K562 (cell line): ENCODE measurements around the gene RNF145. TPM values are rescaled to one million over a fixed set of nuclear protein-coding genes. Genes with fewer than 3 reads are reported as not detected.

ENCODE experiments used
- ATAC-seq: fragments of 200-7000 bp; cut with Tn5 transposase; 3 replicates; pipeline ENCODE4 v1.9.1; 2020; ENCODE audit warnings: moderate library complexity
- BruUV-seq: library from RNA; stranded (reverse); fragments of 400-500 nt; replicated peaks from 2 replicates; lab custom pipeline; 2021; lab: Mats Ljungman, UMichigan
- CTCF ChIA-PET: fragments of 300-600 bp; formaldehyde crosslinking; extraction: SDS; loops from one replicate; lab custom pipeline; 2021; ENCODE audit warnings: low intra/inter-chr PET ratio; lab: Yijun Ruan, JAX
- POLR2A ChIA-PET: fragments of 300-600, 350-650 bp; sonication (Branson Sonifier 250); formaldehyde crosslinking; extraction: SDS; loops from one replicate; lab custom pipeline; 2021; ENCODE audit warnings: antibody characterized with exemption, inconsistent platforms; lab: Yijun Ruan, JAX
- DNase-seq, 4 experiments: peaks; one replicate each; pipeline versions ENCODE4 v3.0.0 to v3.0.0-alpha.2; 2011 to 2018; ENCODE audit warnings: low spot score in 3 of 4, mixed read lengths in 3 of 4; ENCODE audit errors: extremely low read depth in 1 of 4
- FAIRE-seq: peaks from 2 replicates; lab custom pipeline; 2011; peaks lifted over from hg19 to GRCh38; lab: Jason Lieb, UNC
- H2AFZ ChIP-seq: 2 replicates; pipeline ENCODE4 v1.6.0; 2011; ENCODE audit warnings: low read depth, low read length, control low read depth, inconsistent platforms
- H3K27ac ChIP-seq: fragments of 200-600 bp; 3 replicates; pipeline ENCODE4 v1.8.0; 2011; ENCODE audit warnings: low read depth, mild to moderate bottlenecking, control low read depth, inconsistent platforms, low read length, moderate library complexity, mixed read lengths; ENCODE audit errors: extremely low read depth
- H3K27me3 ChIP-seq, 2 experiments: fragments of 300-600 bp in 1 of 2; 2 replicates in 1 of 2; 3 replicates in 1 of 2; pipeline versions ENCODE4 v1.6.0 to v1.8.0; 2011; ENCODE audit warnings: inconsistent platforms in 2 of 2, low read length in 2 of 2, mild to moderate bottlenecking in 1 of 2, mixed read lengths in 1 of 2, moderate library complexity in 1 of 2; ENCODE audit not compliant: control insufficient read depth in 2 of 2, insufficient read depth in 2 of 2
- H3K36me3 ChIP-seq: fragments of 300-600 bp; 3 replicates; pipeline ENCODE4 v1.8.0; 2011; ENCODE audit warnings: mild to moderate bottlenecking, low read length, inconsistent platforms; ENCODE audit not compliant: control insufficient read depth, insufficient read depth
- H3K4me1 ChIP-seq, 2 experiments: fragments of 200-600 bp in 1 of 2; replicated peaks in 1 of 2; 2 replicates in 1 of 2; 3 replicates in 1 of 2; pipeline versions ENCODE4 v1.5.1 to v1.8.0; 2011; ENCODE audit warnings: inconsistent platforms in 2 of 2, low read length in 2 of 2, mild to moderate bottlenecking in 1 of 2, mixed read lengths in 1 of 2, moderate library complexity in 1 of 2; ENCODE audit not compliant: control insufficient read depth in 2 of 2, insufficient read depth in 2 of 2
- H3K4me2 ChIP-seq: 2 replicates; pipeline ENCODE4 v1.6.1; 2011; ENCODE audit warnings: low read length, control low read depth, inconsistent platforms, mixed read lengths; ENCODE audit not compliant: insufficient read depth
- H3K4me3 ChIP-seq: fragments of 200-600 bp; sonication (generic), shearing (Covaris generic); 2 replicates; pipeline ENCODE4 v1.5.1; 2016; ENCODE audit warnings: control low read depth, inconsistent platforms
- H3K79me2 ChIP-seq: fragments of 200-600 bp; 3 replicates; pipeline ENCODE4 v1.8.0; 2011; ENCODE audit warnings: low read length, inconsistent platforms; ENCODE audit not compliant: control insufficient read depth, insufficient read depth
- H3K9ac ChIP-seq, 2 experiments: 2 replicates each; pipeline versions ENCODE4 v1.6.0 to v1.6.1; 2011; ENCODE audit warnings: low read depth in 2 of 2, low read length in 2 of 2, control low read depth in 1 of 2, inconsistent platforms in 1 of 2, mild to moderate bottlenecking in 1 of 2, mixed read lengths in 1 of 2; ENCODE audit not compliant: insufficient read depth in 1 of 2
- H3K9me1 ChIP-seq: one replicate; pipeline ENCODE4 v1.6.0; 2011; ENCODE audit warnings: inconsistent platforms, mild to moderate bottlenecking, low read length, moderate library complexity; ENCODE audit not compliant: control insufficient read depth, insufficient read depth
- H3K9me3 ChIP-seq: replicated peaks from 2 replicates; pipeline ENCODE4 v1.5.1; 2011; ENCODE audit warnings: low read depth, low read length, inconsistent platforms; ENCODE audit not compliant: control insufficient read depth, insufficient read depth
- H4K20me1 ChIP-seq: replicated peaks from 2 replicates; pipeline ENCODE4 v1.6.1; 2011; ENCODE audit warnings: low read length, inconsistent platforms, mixed read lengths; ENCODE audit not compliant: control insufficient read depth, insufficient read depth
- ATF1 ChIP-seq, 2 experiments: fragments of 450-650 bp in 1 of 2; IDR thresholded peaks; 2 replicates each; pipeline ENCODE4 v1.6.1; 2016; ENCODE audit warnings: missing compliant biosample characterization in 1 of 2, missing genetic modification characterization in 1 of 2
- CEBPB ChIP-seq: fragments of 450-650 bp; IDR thresholded peaks from 2 replicates; pipeline ENCODE4 v1.6.1; 2016; ENCODE audit warnings: missing genetic modification characterization, missing compliant biosample characterization
- CEBPG ChIP-seq, 3 experiments: fragments of 200-800 bp in 1 of 3; sonication (Bioruptor generic) in 1 of 3; sonication (generic) in 1 of 3; formaldehyde crosslinking in 1 of 3; IDR thresholded peaks in 2 of 3; conservative IDR thresholded peaks in 1 of 3; 2 replicates each; pipeline versions ENCODE4 v1.6.1 to v1.8.0; 2016 to 2022; ENCODE audit warnings: missing compliant biosample characterization in 2 of 3, missing genetic modification characterization in 2 of 3, mild to moderate bottlenecking in 1 of 3, missing genetic modification reagents in 1 of 3
- MBD2 ChIP-seq: sonication (generic); IDR thresholded peaks from 2 replicates; pipeline ENCODE4 v1.6.1; 2016; ENCODE audit warnings: low read depth, borderline replicate concordance
- PHF20 ChIP-seq: fragments of 450-650 bp; IDR thresholded peaks from 2 replicates; pipeline ENCODE4 v1.6.1; 2018; ENCODE audit not compliant: partially characterized antibody
- SMAD4 ChIP-seq: fragments of 250-450 bp; sonication (Bioruptor Pico); conservative IDR thresholded peaks from 2 replicates; pipeline ENCODE4 v1.8.0; 2021; ENCODE audit warnings: inconsistent platforms, mild to moderate bottlenecking, moderate library complexity
- TBL1XR1 ChIP-seq, 2 experiments: IDR thresholded peaks; 2 replicates each; pipeline ENCODE4 v1.6.1; 2012; ENCODE audit warnings: improper control_type of control experiment in 2 of 2, low read length in 2 of 2, mild to moderate bottlenecking in 1 of 2
- TEAD4 ChIP-seq, 2 experiments: sonication (generic) in 1 of 2; formaldehyde crosslinking in 1 of 2; IDR thresholded peaks; 2 replicates each; pipeline versions ENCODE4 v1.6.1 to v1.8.0; 2012 to 2022; ENCODE audit warnings: borderline replicate concordance in 1 of 2, inconsistent platforms in 1 of 2, low read length in 1 of 2, mild to moderate bottlenecking in 1 of 2, missing genetic modification reagents in 1 of 2
- ZKSCAN3 ChIP-seq: fragments of 250-450 bp; sonication (Bioruptor Pico); IDR thresholded peaks from 2 replicates; pipeline ENCODE4 v1.4.0; 2020
- ZNF395 ChIP-seq: fragments of 200-800 bp; sonication (Bioruptor generic); IDR thresholded peaks from 2 replicates; pipeline ENCODE4 v1.6.1; 2017; ENCODE audit warnings: missing genetic modification characterization, missing compliant biosample characterization
- WGBS: fragments of 100-300 bp; shearing (Covaris generic); methylation state at CpG from one replicate; pipeline ENCODE4 v1.1.6; 2016; ENCODE audit warnings: low coverage, mixed read lengths; ENCODE audit not compliant: insufficient coverage; ENCODE audit errors: missing lambda C conversion rate; 5-methylcytosine and 5-hydroxymethylcytosine counted together
- in situ Hi-C: fragments of 300-500 bp; cut with MboI; formaldehyde crosslinking; loops from 4 replicates; pipeline ENCODE4 v1.15.0; 2018; ENCODE audit warnings: inconsistent platforms, mixed read lengths
- intact Hi-C: fragments of 100-400 bp; cut with micrococcal nuclease; formaldehyde crosslinking; loops from 2 replicates; pipeline ENCODE4 v1.14.2; 2022
- polyA plus RNA-seq, 8 experiments: library from polyadenylated mRNA; depleted of rRNA in 4 of 8; stranded (reverse) in 5 of 8; unstranded in 3 of 8; fragments of >200 nt; fragmentation: Nextera tagmentation in 2 of 8; fragmentation: Illumina TruSeq in 1 of 8; extraction: Ambion mirVana in 2 of 8; extraction: Trizol in 1 of 8; gene quantifications; 2 replicates each; pipeline versions ENCODE4 v1.2.1 to v1.2.3, GENCODE V29; 2011 to 2014; ENCODE audit warnings: inconsistent platforms in 1 of 8, missing spikeins in 1 of 8
- total RNA-seq, 7 experiments: library from RNA; depleted of rRNA in 6 of 7; stranded (reverse); fragments of >200 nt in 6 of 7; fragmentation: Illumina TruSeq in 2 of 7; extraction: Trizol in 2 of 7; gene quantifications; 2 replicates each; pipeline versions ENCODE4 v1.2.1 to v1.2.3, GENCODE V29; 2011 to 2021; ENCODE audit warnings: low replicate concordance in 1 of 7

RNF145 gene
- total and polyA plus RNA-seq, 9 of the 15 experiments (the other 6 are each of a cell fraction or from before 2014, with no cell fraction given) = 13.6 to 40.7 (median 25.4) TPM

GRCh38 chr5:159241946-159242552 is 32.7 kb upstream of the RNF145 start:
- Histone ChIP-seq H3K27me3 (no peaks in the 10 kb centered on the region), H3K9ac (no peak overlapping the region)
- intact Hi-C loops = no loop called here
- DNase-seq = no peak
- in situ Hi-C loops = no loop called here
- BruUV-seq = no TSS peak
- TF ChIP-seq PHF20 (no peak), CEBPG (CRISPR knock-in tag; IDR thresholded peaks at IDR 0.05) (no peak), CEBPG (tag; conservative IDR thresholded peaks at IDR 0.05 in 1 of 2, IDR thresholded peaks at IDR 0.05 in 1 of 2) (peak; percentile 24 to 67; a peak in 2 of 4 replicates), CEBPB (tag) (peak; percentile 76)
- TF ChIP-seq, all 486 proteins: peak for 2
- CTCF ChIA-PET = no interaction called here
- WGBS = 28% methylated on average over 2 of the region's 2 CpGs
- Histone ChIP-seq H3K27ac (no peak overlapping the region), H3K4me1 (peaks cover 0 to 9% of the 10 kb centered on the region in 2 experiments; a peak in 3 of 5 replicates), H3K9me1 (no peaks in the 10 kb centered on the region), H4K20me1 (no peaks in the 10 kb centered on the region), H3K4me2 (no peak overlapping the region), H3K4me3 (no peak overlapping the region), H3K36me3 (no peaks in the 10 kb centered on the region), H3K9me3 (no peaks in the 10 kb centered on the region), H3K79me2 (no peaks in the 10 kb centered on the region), H2AFZ (no peak overlapping the region)
- POLR2A ChIA-PET = no interaction called here
- FAIRE-seq (no peak), ATAC-seq (no peak)

GRCh38 chr5:159240301-159240870 is 31.0 kb upstream of the RNF145 start:
- no peaks in the 10 kb centered on the region for H3K9me3 ChIP-seq
- BruUV-seq = no TSS peak
- FAIRE-seq = peak; percentile 69
- ChIA-PET POLR2A (interaction anchor here (0.6 to 1.4 kb wide), 4 partner anchors 9 to 97 kb away, joined by 3 to 4 read pairs (median 4); no protein-coding TSS in a partner anchor), CTCF (no interaction called here)
- H3K9ac ChIP-seq = no peak overlapping the region
- peak overlapping the region; percentile 36; the same call in 1 of the 2 replicates for H3K4me2 ChIP-seq
- no peaks in the 10 kb centered on the region for H3K27me3 ChIP-seq
- no peak overlapping the region for H3K4me3 ChIP-seq
- peaks cover 0 to 9% of the 10 kb centered on the region in 2 experiments; a peak in 3 of 5 replicates for H3K4me1 ChIP-seq
- H3K36me3 ChIP-seq = no peaks in the 10 kb centered on the region
- H3K9me1 ChIP-seq = no peaks in the 10 kb centered on the region
- no peaks in the 10 kb centered on the region for H4K20me1 ChIP-seq
- H2AFZ ChIP-seq = peak overlapping the region; percentile 57
- peak; percentile 79 for ATAC-seq
- DNase-seq = peak in 2 of 4 experiments; percentile 30 to 49
- peak overlapping the region; percentile 64; the same call in 2 of the 3 replicates for H3K27ac ChIP-seq
- 8% methylated on average over 4 of the region's 4 CpGs for WGBS
- intact Hi-C loops (no loop called here), in situ Hi-C loops (no loop called here)
- no peaks in the 10 kb centered on the region for H3K79me2 ChIP-seq
- TF ChIP-seq MBD2 = no peak
- peak; percentile 47; the same call in 1 of the 2 replicates for TF ChIP-seq ZNF395 (CRISPR knock-in tag)
- no peak for TF ChIP-seq ATF1 (CRISPR knock-in tag; IDR thresholded peaks at IDR 0.05)
- TF ChIP-seq ATF1 (tag; IDR thresholded peaks at IDR 0.05) = 0 out of 2 replicates have a peak, but pooled peaks have one; percentile 31
- 0 out of 4 replicates have a peak, but pooled peaks of 1 of the 2 experiments have one; percentile 26 for TF ChIP-seq TBL1XR1 (IDR thresholded peaks at IDR 0.05; ENCODE audit: low read length in 2 of 2)
- no peak for TF ChIP-seq ZKSCAN3 (CRISPR knock-in tag)
- TF ChIP-seq TEAD4 (IDR thresholded peaks at IDR 0.05; ENCODE audit: low read length) = peak; percentile 24; the same call in 1 of the 2 replicates
- no peak for TF ChIP-seq TEAD4 (CRISPR knock-in tag; IDR thresholded peaks at IDR 0.05; ENCODE audit: borderline replicate concordance)
- TF ChIP-seq SMAD4 (CRISPR knock-in tag) = 0 out of 2 replicates have a peak, but pooled peaks have one; percentile 48
